IPS-15b (cell line): Measurements from ENCODE around the gene SLC35B2.
"Not testable (repeated sequence)": the region's sequence is repeated elsewhere in the genome, so short reads cannot be mapped to it uniquely, and the experiment has no call there.

Experiments
- H3K27me3 ChIP-seq: one replicate; pipeline ENCODE4 v1.6.1; 2013; ENCODE audit warnings: low read length; ENCODE audit not compliant: control insufficient read depth, insufficient read depth
- H3K36me3 ChIP-seq: one replicate; pipeline ENCODE4 v1.6.1; 2013; ENCODE audit warnings: low read length; ENCODE audit not compliant: control insufficient read depth, insufficient read depth
- H3K4me1 ChIP-seq: one replicate; pipeline ENCODE4 v1.6.1; 2013; ENCODE audit warnings: mild to moderate bottlenecking, low read length; ENCODE audit not compliant: control insufficient read depth, insufficient read depth
- H3K4me3 ChIP-seq: one replicate; pipeline ENCODE4 v1.5.1; 2013; ENCODE audit warnings: low read depth, low read length
- H3K9ac ChIP-seq: one replicate; pipeline ENCODE4 v1.6.1; 2013; ENCODE audit warnings: low read depth, mild to moderate bottlenecking, low read length
- H3K9me3 ChIP-seq: one replicate; pipeline ENCODE4 v1.6.1; 2013; ENCODE audit warnings: mild to moderate bottlenecking, low read length; ENCODE audit not compliant: control insufficient read depth, insufficient read depth

SLC35B2 gene

GRCh38 chr6:44234101-44235025 lies 23.0 kb downstream of the SLC35B2 start:
- Histone ChIP-seq H3K4me1 (peaks cover 4% of the 10 kb centered on the region), H3K27me3 (no peaks in the 10 kb centered on the region), H3K9ac (no peak overlapping the region), H3K36me3 (peaks cover 34% of the 10 kb centered on the region), H3K9me3 (no peaks in the 10 kb centered on the region), H3K4me3 (no peak overlapping the region)

- peaks cover 39% of the 10 kb centered on the region for H3K36me3 ChIP-seq
- H3K9me3 ChIP-seq = no peaks in the 10 kb centered on the region
- H3K9ac ChIP-seq = no peak overlapping the region
- H3K27me3 ChIP-seq = no peaks in the 10 kb centered on the region
- no peak overlapping the region for H3K4me3 ChIP-seq
- peaks cover 4% of the 10 kb centered on the region for H3K4me1 ChIP-seq
These were observed 23.7 kb downstream of the SLC35B2 start for GRCh38 chr6:44233567-44234100.

DNA sequence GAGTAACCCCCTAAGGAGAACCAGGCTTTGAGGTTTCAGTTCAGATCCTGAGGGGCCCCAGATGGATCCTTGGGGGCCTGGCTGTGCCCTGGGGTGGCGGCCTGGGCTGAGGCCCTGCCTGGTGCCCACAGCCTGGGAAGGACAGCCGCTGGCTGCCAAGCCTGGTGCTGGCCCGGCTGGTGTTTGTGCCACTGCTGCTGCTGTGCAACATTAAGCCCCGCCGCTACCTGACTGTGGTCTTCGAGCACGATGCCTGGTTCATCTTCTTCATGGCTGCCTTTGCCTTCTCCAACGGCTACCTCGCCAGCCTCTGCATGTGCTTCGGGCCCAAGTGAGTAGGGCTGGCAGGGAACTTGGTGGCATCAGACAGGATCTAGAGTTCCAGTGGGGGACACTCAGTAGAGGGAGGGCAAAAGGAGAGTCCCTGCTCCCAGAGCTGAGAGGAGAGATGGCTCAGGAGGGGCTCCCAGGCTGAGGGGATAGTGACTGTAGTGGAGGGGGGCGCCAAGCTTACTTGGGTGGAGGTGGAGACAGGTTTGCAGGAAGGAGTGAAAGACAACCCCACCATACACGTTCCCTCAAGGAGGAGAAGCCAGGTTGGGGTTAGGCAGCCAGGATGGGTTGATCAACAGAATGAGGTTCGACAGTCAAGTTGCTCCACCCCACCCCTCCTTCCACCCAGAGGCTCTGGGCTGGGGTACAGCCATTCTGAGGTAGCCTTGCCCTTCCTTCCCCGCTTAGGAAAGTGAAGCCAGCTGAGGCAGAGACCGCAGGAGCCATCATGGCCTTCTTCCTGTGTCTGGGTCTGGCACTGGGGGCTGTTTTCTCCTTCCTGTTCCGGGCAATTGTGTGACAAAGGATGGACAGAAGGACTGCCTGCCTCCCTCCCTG lies 24.4 kb downstream of the SLC35B2 start:
- Histone ChIP-seq H3K4me3 (no peak overlapping the region), H3K36me3 (peaks cover 43% of the 10 kb centered on the region), H3K9ac (no peak overlapping the region), H3K27me3 (no peaks in the 10 kb centered on the region), H3K4me1 (peaks cover 4% of the 10 kb centered on the region), H3K9me3 (no peaks in the 10 kb centered on the region)

GRCh38 chr6:44231426-44231825 lies 25.9 kb downstream of the SLC35B2 start:
- H3K9me3 ChIP-seq, H3K9ac ChIP-seq, H3K4me3 ChIP-seq, H3K27me3 ChIP-seq: not testable (repeated sequence)
- Histone ChIP-seq H3K36me3 (peaks cover 48% of the 10 kb centered on the region), H3K4me1 (peaks cover 10% of the 10 kb centered on the region)

DNA sequence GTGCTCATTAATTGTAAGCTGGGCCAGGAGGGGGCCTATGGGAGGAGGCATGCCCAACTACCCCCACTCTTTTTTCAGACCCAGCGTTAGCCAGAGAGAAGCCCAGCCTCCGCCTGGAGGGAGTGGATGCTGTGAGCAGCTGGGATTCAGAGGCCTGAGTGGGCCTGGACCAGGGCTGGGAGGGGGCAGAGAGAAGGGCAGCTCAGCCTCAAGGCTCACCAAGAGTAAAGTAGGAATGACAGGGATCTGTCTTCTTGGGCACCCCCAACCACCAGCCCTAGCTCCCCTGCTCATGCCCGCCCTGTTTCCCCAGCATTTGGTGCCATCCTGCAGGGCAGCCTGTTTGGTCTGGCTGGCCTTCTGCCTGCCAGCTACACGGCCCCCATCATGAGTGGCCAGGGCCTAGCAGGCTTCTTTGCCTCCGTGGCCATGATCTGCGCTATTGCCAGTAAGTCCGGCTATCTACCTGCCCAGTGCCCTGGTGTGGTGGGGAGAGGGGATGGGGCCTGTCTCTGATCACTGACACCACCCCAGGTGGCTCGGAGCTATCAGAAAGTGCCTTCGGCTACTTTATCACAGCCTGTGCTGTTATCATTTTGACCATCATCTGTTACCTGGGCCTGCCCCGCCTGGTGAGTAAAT lies 27.2 kb downstream of the SLC35B2 start:
- Histone ChIP-seq H3K27me3 (no peaks in the 10 kb centered on the region), H3K36me3 (peaks cover 44% of the 10 kb centered on the region), H3K4me3 (no peak overlapping the region), H3K4me1 (peaks cover 21% of the 10 kb centered on the region), H3K9me3 (no peaks in the 10 kb centered on the region), H3K9ac (no peak overlapping the region)

DNA sequence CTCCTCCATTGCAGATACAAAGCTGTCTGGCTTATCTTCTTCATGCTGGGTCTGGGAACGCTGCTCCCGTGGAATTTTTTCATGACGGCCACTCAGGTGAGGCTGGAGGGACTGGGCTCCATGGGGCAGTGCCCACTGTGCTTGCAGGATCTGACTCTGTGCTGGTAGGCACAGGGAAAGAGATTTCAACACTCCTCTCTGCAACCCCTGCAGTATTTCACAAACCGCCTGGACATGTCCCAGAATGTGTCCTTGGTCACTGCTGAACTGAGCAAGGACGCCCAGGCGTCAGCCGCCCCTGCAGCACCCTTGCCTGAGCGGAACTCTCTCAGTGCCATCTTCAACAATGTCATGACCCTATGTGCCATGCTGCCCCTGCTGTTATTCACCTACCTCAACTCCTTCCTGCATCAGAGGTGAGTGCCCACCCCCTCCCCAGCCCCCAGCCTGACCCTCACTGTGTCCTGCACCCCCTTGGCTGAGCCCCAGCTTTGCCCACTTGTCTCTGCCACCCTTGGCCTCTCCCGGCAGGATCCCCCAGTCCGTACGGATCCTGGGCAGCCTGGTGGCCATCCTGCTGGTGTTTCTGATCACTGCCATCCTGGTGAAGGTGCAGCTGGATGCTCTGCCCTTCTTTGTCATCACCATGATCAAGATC lies 27.8 kb downstream of the SLC35B2 start:
- no peak overlapping the region for H3K9ac ChIP-seq
- H3K27me3 ChIP-seq = no peaks in the 10 kb centered on the region
- H3K4me3 ChIP-seq = no peak overlapping the region
- H3K9me3 ChIP-seq = no peaks in the 10 kb centered on the region
- peaks cover 23% of the 10 kb centered on the region for H3K4me1 ChIP-seq
- H3K36me3 ChIP-seq = peaks cover 44% of the 10 kb centered on the region

DNA sequence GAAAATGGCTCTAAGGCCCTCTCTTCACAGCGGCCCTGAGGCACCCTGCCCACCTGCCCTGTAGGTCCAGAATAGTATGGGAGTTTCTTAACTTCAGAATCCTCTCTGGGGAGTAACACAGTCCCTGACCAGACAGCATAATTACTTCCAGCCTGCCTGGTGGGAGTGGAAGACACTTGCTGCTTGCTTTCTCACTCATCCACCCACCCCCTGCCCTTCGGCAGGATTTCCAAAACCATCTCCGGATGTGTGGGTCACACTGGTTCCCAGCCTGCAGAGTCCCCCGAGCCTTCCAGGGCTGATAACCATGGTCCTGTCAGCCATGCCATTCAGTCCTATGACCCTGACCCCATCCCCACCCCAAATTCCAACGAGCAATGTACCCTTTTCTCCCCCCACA lies 28.5 kb downstream of the SLC35B2 start:
- H3K4me3 ChIP-seq = no peak overlapping the region

GRCh38 chr6:44228433-44228832 lies 28.9 kb downstream of the SLC35B2 start:
- Histone ChIP-seq H3K9ac (no peak overlapping the region), H3K4me3 (no peak overlapping the region), H3K9me3 (no peaks in the 10 kb centered on the region), H3K27me3 (no peaks in the 10 kb centered on the region), H3K36me3 (peaks cover 44% of the 10 kb centered on the region), H3K4me1 (peaks cover 20% of the 10 kb centered on the region)

More for the DNA sequence above, 28.5 kb downstream of the SLC35B2 start:
- Histone ChIP-seq H3K36me3 (peaks cover 44% of the 10 kb centered on the region), H3K9ac (no peak overlapping the region), H3K9me3 (no peaks in the 10 kb centered on the region), H3K4me1 (peaks cover 20% of the 10 kb centered on the region), H3K27me3 (no peaks in the 10 kb centered on the region)

GRCh38 chr6:44228031-44228430 lies 29.3 kb downstream of the SLC35B2 start:
- Histone ChIP-seq H3K27me3 (no peaks in the 10 kb centered on the region), H3K9ac (no peak overlapping the region), H3K4me3 (no peak overlapping the region), H3K36me3 (peaks cover 42% of the 10 kb centered on the region), H3K9me3 (no peaks in the 10 kb centered on the region), H3K4me1 (peaks cover 20% of the 10 kb centered on the region)

DNA sequence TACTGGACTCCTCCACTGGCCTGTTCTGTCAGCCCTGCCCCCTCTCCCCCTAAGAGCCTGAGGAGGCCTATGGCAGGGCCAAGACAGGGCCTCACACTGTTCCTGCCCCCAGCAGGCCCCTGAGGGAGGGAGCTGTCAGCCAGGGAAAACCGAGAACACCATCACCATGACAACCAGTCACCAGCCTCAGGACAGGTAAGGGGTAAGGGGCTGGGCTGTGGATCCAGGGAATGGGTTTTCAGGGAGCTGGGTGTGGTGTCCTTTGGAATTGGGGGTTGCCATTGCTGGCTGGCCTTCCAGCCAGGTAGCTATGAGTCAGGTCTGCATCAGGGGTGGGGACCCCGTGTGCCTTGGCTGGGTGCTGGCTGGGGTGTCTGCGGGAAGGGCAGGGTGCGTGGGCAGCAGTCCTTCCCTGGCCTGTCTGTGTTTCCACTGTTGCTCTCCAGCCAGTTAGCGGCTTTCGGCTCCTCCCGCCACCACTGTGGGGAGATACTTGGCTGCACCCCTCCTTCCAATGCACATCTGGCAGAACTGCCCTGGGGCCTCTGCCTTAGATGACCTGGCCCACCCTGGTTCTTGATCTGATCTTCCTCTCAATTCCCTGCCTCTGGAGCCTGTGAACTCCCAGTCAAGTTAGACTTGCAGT lies 30.1 kb downstream of the SLC35B2 start:
- H3K9ac ChIP-seq = no peak overlapping the region
- H3K27me3 ChIP-seq = no peaks in the 10 kb centered on the region
- H3K9me3 ChIP-seq = no peaks in the 10 kb centered on the region
- H3K4me3 ChIP-seq = no peak overlapping the region
- peaks cover 36% of the 10 kb centered on the region for H3K36me3 ChIP-seq
- peaks cover 20% of the 10 kb centered on the region for H3K4me1 ChIP-seq
